RWPE2 (cell line): ENCODE data around the gene HOXC4.

Experiments used
- ATAC-seq: fragments of 200-7000 bp; cut with Tn5 transposase; 3 replicates; pipeline ENCODE4 v1.9.1; 2021; ENCODE audit warnings: low read depth
- DNase-seq: peaks from one replicate; pipeline ENCODE4 v3.0.0-alpha.2; 2020; ENCODE audit warnings: low spot score
- H3K27ac ChIP-seq: fragments of 450-650 bp; 2 replicates; pipeline ENCODE4 v1.5.1; 2017; ENCODE audit warnings: mild to moderate bottlenecking; ENCODE audit not compliant: poor library complexity, severe bottlenecking
- H3K27me3 ChIP-seq: fragments of 250-450 bp; sonication (Bioruptor Pico); 2 replicates; pipeline ENCODE4 v1.5.1; 2021; ENCODE audit warnings: mild to moderate bottlenecking, moderate library complexity; ENCODE audit not compliant: insufficient read depth, poor library complexity, severe bottlenecking
- H3K36me3 ChIP-seq: fragments of 250-450 bp; sonication (Bioruptor Pico); 2 replicates; pipeline ENCODE4 v1.5.1; 2020; ENCODE audit warnings: low read depth, mild to moderate bottlenecking, moderate library complexity
- H3K4me1 ChIP-seq: fragments of 250-450 bp; sonication (Bioruptor Pico); 2 replicates; pipeline ENCODE4 v1.5.1; 2021; ENCODE audit warnings: mild to moderate bottlenecking, moderate library complexity; ENCODE audit not compliant: insufficient read depth, poor library complexity, severe bottlenecking
- H3K4me3 ChIP-seq: fragments of 250-450 bp; sonication (Bioruptor Pico); 2 replicates; pipeline ENCODE4 v1.5.1; 2021; ENCODE audit warnings: mild to moderate bottlenecking, moderate library complexity; ENCODE audit not compliant: severe bottlenecking
- H3K9me3 ChIP-seq: fragments of 250-450 bp; sonication (Bioruptor Pico); 2 replicates; pipeline ENCODE4 v1.5.1; 2021; ENCODE audit warnings: mild to moderate bottlenecking, moderate library complexity; ENCODE audit not compliant: severe bottlenecking
- TF ChIP-seq, protein P1 (sequence below): fragments of 450-650 bp; IDR thresholded peaks from one replicate; pipeline ENCODE4 v1.5.1; 2017; ENCODE audit warnings: mild to moderate bottlenecking, moderate library complexity; ENCODE audit not compliant: poor library complexity, severe bottlenecking

HOXC4 gene

DNA sequence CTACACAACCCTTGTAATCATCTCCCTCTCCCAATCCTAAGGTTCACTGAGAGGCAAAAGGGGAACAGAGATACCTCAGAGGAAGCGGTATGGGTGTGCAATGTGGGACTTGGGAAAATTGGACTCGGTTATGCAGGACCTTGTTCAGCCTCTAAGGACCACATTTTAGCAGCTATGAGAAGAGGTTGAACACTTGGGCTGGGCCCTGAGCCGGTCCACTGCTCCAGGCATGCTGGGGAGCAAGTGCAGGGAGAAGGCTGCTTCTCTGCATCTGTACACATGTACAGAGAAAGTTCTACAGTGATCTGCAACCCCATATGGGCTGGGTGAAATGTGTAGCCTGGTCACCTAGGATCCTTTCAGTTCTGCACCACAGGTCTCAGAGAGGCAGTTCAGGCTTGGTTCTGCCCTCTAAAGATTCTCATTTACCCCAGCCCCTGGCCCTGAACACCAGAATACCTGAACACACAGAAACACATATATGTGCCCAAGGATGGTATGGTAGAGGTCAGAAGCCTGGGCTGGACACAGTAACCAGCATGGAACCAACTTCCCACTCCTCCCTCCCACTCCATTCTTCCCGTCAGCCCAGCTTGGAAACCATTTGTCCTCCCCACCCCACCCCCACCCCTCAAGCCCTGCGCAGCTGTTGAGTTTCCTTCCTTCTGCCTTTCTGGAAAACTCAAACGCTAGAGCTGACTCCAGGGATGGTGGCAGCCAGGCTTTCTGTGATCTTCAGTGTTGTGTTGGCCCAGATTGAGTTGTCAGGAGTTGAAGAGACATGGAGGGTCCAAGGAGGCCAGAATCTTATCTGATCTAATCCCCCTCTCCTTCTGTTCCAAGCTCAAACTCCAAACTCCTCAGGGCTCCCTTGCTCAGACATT lies 10.4 kb upstream of the HOXC4 start:
- Histone ChIP-seq H3K27ac (no peak overlapping the region), H3K36me3 (no peaks in the 10 kb centered on the region), H3K4me1 (no peaks in the 10 kb centered on the region), H3K27me3 (peaks cover 85% of the 10 kb centered on the region), H3K4me3 (no peak overlapping the region), H3K9me3 (no peaks in the 10 kb centered on the region)
- TF ChIP-seq, protein P1, sequence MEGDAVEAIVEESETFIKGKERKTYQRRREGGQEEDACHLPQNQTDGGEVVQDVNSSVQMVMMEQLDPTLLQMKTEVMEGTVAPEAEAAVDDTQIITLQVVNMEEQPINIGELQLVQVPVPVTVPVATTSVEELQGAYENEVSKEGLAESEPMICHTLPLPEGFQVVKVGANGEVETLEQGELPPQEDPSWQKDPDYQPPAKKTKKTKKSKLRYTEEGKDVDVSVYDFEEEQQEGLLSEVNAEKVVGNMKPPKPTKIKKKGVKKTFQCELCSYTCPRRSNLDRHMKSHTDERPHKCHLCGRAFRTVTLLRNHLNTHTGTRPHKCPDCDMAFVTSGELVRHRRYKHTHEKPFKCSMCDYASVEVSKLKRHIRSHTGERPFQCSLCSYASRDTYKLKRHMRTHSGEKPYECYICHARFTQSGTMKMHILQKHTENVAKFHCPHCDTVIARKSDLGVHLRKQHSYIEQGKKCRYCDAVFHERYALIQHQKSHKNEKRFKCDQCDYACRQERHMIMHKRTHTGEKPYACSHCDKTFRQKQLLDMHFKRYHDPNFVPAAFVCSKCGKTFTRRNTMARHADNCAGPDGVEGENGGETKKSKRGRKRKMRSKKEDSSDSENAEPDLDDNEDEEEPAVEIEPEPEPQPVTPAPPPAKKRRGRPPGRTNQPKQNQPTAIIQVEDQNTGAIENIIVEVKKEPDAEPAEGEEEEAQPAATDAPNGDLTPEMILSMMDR, result no peak
- DNase-seq, result no peak
- ATAC-seq, result no peak

DNA sequence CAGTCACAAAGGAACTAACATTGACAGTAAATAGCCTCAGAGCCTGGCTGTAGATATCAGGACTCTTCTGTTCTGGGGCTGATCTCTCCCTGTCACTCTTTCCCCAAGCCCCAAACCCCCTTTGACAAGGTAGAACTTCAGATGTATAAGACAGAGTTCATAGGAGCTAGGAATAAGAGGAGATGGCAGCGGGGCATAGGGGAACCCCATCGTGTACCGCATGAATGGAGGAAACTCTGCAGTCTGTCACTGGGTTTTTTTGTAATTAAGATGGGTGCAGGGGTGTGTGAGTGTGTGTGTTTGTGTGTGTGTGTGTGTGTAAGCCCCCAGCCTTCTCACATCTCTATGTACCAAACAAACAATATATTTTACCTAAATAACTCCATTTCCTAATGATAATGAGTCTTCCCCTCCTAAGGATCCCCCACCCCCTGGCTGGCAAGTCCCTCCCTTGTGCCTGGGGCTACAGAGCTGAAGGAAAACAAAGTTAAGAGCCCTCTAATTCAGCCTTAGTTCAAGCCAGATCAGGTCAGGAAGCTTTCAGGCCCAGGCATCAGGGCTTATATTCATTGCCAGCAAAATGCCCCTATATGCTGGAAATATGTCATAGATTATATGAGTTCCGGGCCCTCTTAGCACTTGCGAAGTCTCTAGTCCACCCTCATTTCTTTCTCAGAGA lies 9.1 kb upstream of the HOXC4 start:
- TF ChIP-seq, protein P1, result no peak
- H3K36me3 ChIP-seq, result no peaks in the 10 kb centered on the region
- no peak overlapping the region for H3K4me3 ChIP-seq
- H3K27me3 ChIP-seq, result peaks cover 85% of the 10 kb centered on the region
- H3K27ac ChIP-seq, result no peak overlapping the region
- no peak for ATAC-seq
- H3K9me3 ChIP-seq, result no peaks in the 10 kb centered on the region
- DNase-seq, result no peak
- no peaks in the 10 kb centered on the region for H3K4me1 ChIP-seq

DNA sequence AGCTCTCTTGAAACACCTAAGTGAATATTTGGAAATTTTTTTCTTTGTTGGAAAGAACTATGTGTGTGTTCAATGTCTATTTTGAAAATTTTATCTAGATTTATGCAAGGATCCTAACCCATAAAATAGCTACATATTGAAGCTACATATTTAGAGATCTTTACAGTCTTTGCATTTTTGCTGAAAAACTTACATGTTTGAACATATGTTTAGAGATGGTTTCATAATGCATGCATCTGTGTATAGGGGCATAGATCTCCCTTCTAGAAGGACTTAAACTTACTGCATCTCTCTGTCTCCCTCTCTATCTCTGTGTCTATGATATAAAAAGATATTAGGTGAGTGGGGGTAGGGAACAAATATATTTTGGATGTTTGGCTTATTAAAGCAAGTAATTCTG lies 8.2 kb upstream of the HOXC4 start:
- H3K27me3 ChIP-seq, result peaks cover 85% of the 10 kb centered on the region
- TF ChIP-seq, protein P1, result no peak
- no peak overlapping the region for H3K4me3 ChIP-seq
- no peaks in the 10 kb centered on the region for H3K36me3 ChIP-seq
- no peaks in the 10 kb centered on the region for H3K9me3 ChIP-seq
- ATAC-seq (no peak), DNase-seq (no peak)
- H3K4me1 ChIP-seq, result no peaks in the 10 kb centered on the region
- no peak overlapping the region for H3K27ac ChIP-seq

DNA sequence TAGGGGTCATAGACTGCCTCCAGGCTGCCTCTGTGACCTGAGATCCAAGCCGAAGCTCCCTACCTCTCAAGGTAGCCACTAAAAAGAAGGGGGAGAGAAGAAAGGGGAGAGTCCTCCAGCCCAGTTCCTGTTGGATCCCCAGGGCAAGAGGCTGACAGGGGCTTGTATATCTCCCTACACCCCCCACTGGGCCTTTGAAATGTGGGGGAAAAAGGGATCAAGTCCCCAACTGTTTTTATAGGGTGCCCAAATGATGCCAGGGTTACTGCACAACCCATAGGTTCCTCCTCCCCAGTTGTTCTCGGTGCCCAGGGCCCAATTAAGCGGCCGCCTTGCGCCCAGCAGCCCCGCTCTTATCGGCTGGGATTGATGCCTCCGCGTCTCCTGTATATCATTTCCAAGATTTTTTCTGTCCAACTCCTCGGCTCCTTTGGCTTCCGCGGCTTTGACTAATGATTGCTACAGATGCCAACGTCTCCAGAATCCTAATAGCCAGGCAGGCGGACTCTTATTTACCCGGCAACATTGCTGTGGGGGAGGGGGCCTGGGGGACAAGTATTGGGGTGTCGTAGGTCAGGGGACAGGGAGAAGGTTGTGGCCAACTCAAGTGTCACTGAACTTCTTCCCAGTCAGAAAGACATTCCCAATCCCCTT lies 7.6 kb upstream of the HOXC4 start:
- DNase-seq (no peak), ATAC-seq (no peak)
- Histone ChIP-seq H3K4me1 (no peaks in the 10 kb centered on the region), H3K4me3 (no peak overlapping the region), H3K27ac (no peak overlapping the region), H3K9me3 (no peaks in the 10 kb centered on the region), H3K27me3 (peaks cover 85% of the 10 kb centered on the region), H3K36me3 (no peaks in the 10 kb centered on the region)
- TF ChIP-seq, protein P1, result no peak
